ENCODE results near the gene ZNF205.
"Not testable (repeated sequence)": the region's sequence is repeated elsewhere in the genome, so short reads cannot be mapped to it uniquely, and the experiment has no call there.

Gene ZNF205

DNA sequence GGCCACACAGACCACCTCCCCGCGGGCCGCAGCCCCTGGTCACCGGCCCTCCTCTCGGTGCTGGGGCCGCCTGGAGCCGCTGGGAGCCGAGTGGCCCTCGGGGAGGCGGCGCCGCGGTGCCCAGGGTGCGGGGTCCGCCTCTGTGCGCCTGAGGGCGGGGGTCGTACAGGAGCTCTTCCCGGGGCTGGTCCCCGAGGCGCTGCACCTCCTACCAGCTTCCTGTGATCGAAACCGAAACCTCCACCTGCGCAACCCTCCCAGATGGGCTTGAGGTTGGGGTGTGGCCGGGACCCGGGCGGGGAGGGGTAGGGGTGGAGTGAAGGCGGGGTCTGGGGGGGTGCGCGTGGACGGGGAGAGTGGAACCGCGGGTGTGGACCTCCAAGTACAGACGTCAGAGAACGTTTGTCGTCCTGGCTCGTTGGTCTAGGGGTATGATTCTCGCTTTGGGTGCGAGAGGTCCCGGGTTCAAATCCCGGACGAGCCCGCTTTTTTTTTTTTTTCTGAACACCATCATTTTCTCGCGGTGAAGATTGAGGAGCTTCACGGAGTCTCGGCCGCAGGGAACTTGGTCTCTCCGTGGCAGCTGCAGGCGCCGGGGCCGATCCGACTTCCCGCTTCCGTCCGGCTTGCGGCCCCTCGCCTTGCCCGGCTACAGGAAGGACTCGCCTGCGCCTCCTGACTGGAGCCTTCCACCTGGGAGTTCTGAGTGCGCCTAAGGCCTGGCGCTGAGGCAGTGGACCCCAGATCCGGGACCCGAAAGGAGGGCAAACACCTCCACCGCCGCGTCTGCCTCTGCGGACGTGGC lies 46.3 kb downstream of the ZNF205 start:
- peak overlapping the region; percentile 72 for H3K4me3 ChIP-seq (replicated peaks; ENCODE audit: low read depth, low read length)
- TF ChIP-seq, protein P1, sequence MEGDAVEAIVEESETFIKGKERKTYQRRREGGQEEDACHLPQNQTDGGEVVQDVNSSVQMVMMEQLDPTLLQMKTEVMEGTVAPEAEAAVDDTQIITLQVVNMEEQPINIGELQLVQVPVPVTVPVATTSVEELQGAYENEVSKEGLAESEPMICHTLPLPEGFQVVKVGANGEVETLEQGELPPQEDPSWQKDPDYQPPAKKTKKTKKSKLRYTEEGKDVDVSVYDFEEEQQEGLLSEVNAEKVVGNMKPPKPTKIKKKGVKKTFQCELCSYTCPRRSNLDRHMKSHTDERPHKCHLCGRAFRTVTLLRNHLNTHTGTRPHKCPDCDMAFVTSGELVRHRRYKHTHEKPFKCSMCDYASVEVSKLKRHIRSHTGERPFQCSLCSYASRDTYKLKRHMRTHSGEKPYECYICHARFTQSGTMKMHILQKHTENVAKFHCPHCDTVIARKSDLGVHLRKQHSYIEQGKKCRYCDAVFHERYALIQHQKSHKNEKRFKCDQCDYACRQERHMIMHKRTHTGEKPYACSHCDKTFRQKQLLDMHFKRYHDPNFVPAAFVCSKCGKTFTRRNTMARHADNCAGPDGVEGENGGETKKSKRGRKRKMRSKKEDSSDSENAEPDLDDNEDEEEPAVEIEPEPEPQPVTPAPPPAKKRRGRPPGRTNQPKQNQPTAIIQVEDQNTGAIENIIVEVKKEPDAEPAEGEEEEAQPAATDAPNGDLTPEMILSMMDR (IDR thresholded peaks at IDR 0.05; ENCODE audit: low read depth, low read length, missing control alignments) = no peak
- no peak for DNase-seq (ENCODE audit: extremely low read depth, low read depth)

DNA sequence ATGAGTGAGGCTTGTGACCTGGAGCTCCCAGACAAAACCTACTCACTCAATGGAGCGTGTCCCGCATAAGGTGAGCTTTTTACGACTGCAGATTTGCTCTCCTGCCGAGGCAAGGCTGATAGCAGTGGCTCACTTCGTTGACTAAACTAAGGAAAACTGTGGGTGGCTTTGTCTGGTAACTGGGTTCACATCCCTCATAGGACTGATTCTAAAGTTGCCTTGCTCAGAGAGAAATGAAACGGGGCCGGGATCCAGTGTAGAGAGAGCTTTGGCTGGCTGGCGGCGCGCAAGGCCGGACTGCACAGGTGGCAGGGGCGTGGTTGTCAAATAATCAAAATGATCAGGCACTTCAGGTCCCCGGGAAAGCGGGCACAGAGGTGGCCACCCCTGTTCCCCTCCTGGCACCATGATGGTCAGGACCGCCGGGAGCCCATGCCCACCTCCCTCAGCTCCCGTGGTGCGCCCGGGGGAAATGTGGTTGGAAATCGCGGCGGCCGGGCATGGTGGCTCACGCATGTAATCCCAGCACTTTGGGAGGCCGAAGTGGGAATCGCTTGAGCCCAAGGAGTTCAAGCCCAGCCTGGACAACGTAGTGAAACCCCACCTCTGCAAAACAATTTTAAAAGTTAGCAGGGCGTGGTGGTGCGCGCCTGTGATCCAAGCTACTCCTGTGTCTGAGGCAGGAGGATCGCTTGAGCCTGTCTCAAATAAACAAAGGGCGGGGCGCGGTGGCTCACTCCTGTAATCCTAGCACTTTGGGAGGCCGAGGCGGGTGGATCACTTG lies 49.0 kb downstream of the ZNF205 start:
- DNase-seq (ENCODE audit: extremely low read depth, low read depth) = no peak
- TF ChIP-seq, protein P1 (IDR thresholded peaks at IDR 0.05; ENCODE audit: low read depth, low read length, missing control alignments) = no peak
- H3K4me3 ChIP-seq (replicated peaks; ENCODE audit: low read depth, low read length) = no peak overlapping the region

DNA sequence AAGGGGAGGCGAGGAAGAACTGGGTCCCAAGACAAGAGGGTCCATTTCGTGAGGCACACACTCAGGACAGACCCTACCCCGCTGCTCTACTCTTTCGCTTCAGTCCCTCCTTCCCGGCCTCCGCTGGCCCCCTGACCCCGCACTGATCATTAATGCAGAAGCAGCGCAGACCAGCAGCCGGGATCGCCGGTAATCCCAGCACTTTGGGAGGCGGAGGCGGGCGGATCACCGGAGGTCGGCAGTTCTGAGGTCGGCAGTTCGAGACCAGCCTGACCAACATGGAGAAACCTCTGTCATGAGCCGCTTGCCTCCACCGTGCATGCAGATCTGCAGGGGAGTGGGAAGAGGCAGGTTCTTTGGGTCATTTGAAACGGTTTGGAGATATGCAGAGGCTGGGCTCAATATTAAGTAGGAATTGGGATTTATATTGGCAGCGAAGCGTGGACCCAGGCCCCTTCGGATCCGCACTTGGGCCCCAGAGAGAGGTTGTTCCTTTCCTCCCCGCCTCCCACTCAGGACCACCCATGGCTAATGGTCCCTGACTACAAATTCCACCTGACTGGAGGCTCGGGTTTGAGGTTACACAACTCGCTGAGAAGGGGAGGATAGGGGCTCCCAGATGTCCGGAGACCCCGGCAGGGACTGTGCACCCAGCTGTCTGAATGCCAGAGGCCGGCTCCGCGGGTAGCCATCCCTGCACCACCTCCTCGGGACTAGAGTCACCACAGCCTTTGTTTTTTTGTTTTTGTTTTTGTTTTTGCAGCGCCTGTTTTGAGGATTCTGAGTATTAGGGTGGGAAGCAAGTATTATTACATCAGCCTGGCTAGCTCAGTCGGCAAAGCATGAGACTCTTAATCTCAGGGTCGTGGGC lies 52.0 kb downstream of the ZNF205 start:
- TF ChIP-seq, protein P1 (IDR thresholded peaks at IDR 0.05; ENCODE audit: low read depth, low read length, missing control alignments) = no peak
- no peak overlapping the region for H3K4me3 ChIP-seq (replicated peaks; ENCODE audit: low read depth, low read length)
- DNase-seq (ENCODE audit: extremely low read depth, low read depth) = no peak

DNA sequence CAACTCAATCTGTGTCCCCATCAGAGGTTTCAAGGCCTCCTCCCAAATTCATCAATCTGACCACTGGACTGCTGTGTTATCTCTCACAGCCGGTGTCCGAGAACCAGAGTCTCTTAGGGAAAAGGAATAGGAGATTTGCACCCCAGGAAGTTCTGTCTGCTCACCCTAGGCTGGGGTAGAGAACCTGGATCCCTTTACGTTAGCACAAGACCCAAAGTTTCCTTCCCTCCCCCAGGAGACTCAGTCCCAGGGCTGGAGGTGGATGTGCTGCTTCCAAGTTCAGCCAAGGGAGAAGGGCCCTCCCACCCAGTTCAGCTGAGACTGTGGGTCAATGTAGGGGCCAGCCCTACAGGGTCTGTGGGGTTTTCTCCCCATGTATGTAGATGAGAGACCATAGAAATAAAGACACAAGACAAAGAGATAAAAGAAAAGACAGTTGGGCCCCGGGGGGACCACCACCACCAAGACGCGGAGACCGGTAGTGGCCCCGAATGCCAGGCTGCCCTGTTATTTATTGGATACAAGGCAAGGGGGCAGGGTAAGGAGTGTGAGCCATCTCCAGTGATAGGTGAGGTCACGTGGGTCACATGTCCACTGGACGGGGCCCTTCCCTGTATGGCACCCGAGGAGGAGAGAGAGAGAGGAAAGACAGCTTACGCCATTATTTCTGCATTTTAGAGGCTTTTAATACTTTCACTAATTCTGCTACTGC lies 52.9 kb downstream of the ZNF205 start:
- TF ChIP-seq, protein P1 (IDR thresholded peaks at IDR 0.05; ENCODE audit: low read depth, low read length, missing control alignments) = no peak
- no peak for DNase-seq (ENCODE audit: extremely low read depth, low read depth)
- no peak overlapping the region for H3K4me3 ChIP-seq (replicated peaks; ENCODE audit: low read depth, low read length)

- TF ChIP-seq, protein P1 (IDR thresholded peaks at IDR 0.05; ENCODE audit: low read depth, low read length, missing control alignments) = no peak
- H3K4me3 ChIP-seq (replicated peaks; ENCODE audit: low read depth, low read length) = no peak overlapping the region
- no peak for DNase-seq (ENCODE audit: extremely low read depth, low read depth)
Measured at GRCh38 chr16:3166505-3166886, 54.1 kb downstream of the ZNF205 start.

DNA sequence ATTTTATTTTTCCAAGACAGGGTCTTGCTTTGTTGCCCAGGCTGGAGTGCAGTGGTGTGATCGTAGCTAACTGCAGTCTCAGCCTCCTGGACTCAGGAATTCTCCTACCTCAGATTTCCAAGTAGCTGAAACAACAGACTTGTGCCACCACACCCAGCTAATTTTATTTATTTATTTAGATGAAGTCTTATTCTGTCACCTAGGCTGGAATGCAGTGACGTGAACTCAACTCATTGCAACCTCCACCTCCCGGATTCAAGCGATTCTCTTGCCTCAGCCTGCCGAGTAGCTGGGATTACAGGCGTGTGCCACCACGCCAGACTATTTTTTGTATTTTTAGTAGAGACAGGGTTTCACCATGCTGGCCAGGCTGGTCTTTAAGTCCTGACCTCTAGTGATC lies 56.3 kb downstream of the ZNF205 start:
- H3K4me3 ChIP-seq (replicated peaks; ENCODE audit: low read depth, low read length); DNase-seq (ENCODE audit: extremely low read depth, low read depth): not testable (repeated sequence)

Data from HFF-Myc (cell line).